H1 (cell line): ENCODE data around the gene CFAP61. TPM values are rescaled to one million over a fixed set of nuclear protein-coding genes. Genes with fewer than 3 reads are reported as not detected.

ENCODE experiments used
- CBX8 ChIP-seq: fragments of 300-800, 300-1000 bp; sonication (generic); IDR thresholded peaks from 2 replicates; pipeline ENCODE4 v1.7.1; 2016; ENCODE audit warnings: low read depth, low read length, borderline replicate concordance
- CEBPB ChIP-seq: IDR thresholded peaks from 2 replicates; pipeline ENCODE4 v1.6.1; 2012; ENCODE audit warnings: low read depth, low read length
- CHD7 ChIP-seq: fragments of 300-600 bp; sonication (generic); IDR thresholded peaks from 2 replicates; pipeline ENCODE4 v1.7.1; 2012; ENCODE audit warnings: low read length, moderate library complexity, mild to moderate bottlenecking, inconsistent platforms; ENCODE audit not compliant: insufficient replicate concordance
- SAP30 ChIP-seq: fragments of 300-600 bp; sonication (generic); IDR thresholded peaks from 2 replicates; pipeline ENCODE4 v1.7.1; 2012; ENCODE audit warnings: low read length, moderate library complexity, mild to moderate bottlenecking, inconsistent platforms; ENCODE audit not compliant: insufficient read depth, insufficient replicate concordance
- polyA plus RNA-seq, 7 experiments: library from polyadenylated mRNA; depleted of rRNA in 3 of 7; stranded (reverse) in 5 of 7; unstranded in 2 of 7; fragments of >200 nt in 5 of 7; fragments of 200-250 nt in 2 of 7; gene quantifications; 1 replicate in 5 of 7; 2 replicates in 1 of 7; 4 replicates in 1 of 7; pipeline versions ENCODE4 v1.2.1 to v1.2.3, GENCODE V29; 2011 to 2013; ENCODE audit warnings: missing spikeins in 2 of 7, mixed read lengths in 2 of 7
- total RNA-seq: library from RNA; stranded (reverse); fragmentation: NEBNext Ultra II Directional; extraction: Animal tissue kit (Norgen Biotek cat#: 25700); gene quantifications from 2 replicates; pipeline ENCODE4 v1.2.1, GENCODE V29; 2021

Gene CFAP61
- total and polyA plus RNA-seq, 2 of the 8 experiments (the other 6 are each of a cell fraction or from before 2014, with no cell fraction given): 0.29 to 0.61 TPM

DNA sequence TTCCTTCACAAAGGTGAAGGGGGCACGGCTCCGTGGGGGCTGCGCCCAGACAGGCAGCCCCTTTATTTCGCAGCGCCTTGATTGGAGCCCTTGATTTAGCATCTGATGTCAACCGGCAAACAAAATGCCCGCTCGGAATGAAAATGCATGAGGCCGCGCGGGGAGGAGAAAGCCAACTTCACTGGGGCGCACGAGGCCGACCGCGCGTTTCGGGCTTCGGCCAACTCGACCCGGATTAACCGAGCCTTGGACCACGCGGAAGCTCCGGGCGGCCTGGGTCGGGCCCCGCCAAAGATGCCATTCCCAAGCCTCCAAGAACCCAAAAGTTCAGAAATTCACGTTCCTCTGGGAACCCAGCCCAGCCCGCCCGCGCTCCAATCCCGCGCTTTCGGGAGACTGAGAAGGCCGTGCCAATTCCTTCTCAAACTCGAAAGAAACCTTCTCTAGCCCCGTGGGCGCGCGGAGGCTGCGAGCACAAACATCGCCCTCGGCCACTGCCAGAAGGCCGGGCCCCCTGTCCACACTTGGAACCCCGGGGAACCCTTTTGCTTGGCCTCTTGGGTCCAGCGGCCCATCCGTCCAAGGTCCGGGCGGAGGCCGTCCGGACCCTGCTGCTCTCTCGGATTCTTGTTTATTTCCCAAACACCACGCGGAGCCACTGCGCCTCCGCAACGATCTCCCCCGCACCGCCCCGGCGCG, 314.7 kb downstream of the CFAP61 start (continued):
- TF ChIP-seq CBX8: no peak
- no peak for TF ChIP-seq CHD7
- TF ChIP-seq SAP30: no peak
- no peak for TF ChIP-seq CEBPB
